GM12878 (cell line): Measurements from ENCODE around the gene ARHGAP26. TPM values are rescaled to one million over a fixed set of nuclear protein-coding genes. Genes with fewer than 3 reads are reported as not detected.

ENCODE experiments used
- ATAC-seq: fragments of 200-7000 bp; cut with Tn5 transposase; 3 replicates; pipeline ENCODE4 v1.9.1; 2020; ENCODE audit warnings: mild to moderate bottlenecking, moderate library complexity
- BruUV-seq: library from RNA; stranded (reverse); fragments of 400-500 nt; replicated peaks from 2 replicates; lab custom pipeline; 2021; lab: Mats Ljungman, UMichigan
- CTCF ChIA-PET: fragments of 300-600 bp; sonication (Branson Sonifier 250); formaldehyde crosslinking; extraction: SDS; loops from one replicate; lab custom pipeline; 2021; ENCODE audit warnings: inconsistent platforms; lab: Yijun Ruan, JAX
- POLR2A ChIA-PET: fragments of 350-600 bp; formaldehyde crosslinking; extraction: SDS; loops from one replicate; lab custom pipeline; 2021; ENCODE audit warnings: inconsistent platforms; lab: Charles Lee
- RAD21 ChIA-PET: fragments of 300-600 bp; sonication (Branson Sonifier 250); formaldehyde crosslinking; loops from one replicate; lab custom pipeline; 2023; ENCODE audit warnings: antibody characterized with exemption; ENCODE audit not compliant: unreplicated experiment; lab: Charles Lee
- SMC1A ChIA-PET: fragments of 300-600 bp; sonication (Branson Sonifier 250); formaldehyde crosslinking; loops from one replicate; lab custom pipeline; 2023; ENCODE audit not compliant: unreplicated experiment, uncharacterized antibody; lab: Charles Lee
- DNase-seq: peaks from one replicate; pipeline ENCODE4 v3.0.0-alpha.2; 2011; ENCODE audit warnings: low read depth, low spot score
- FAIRE-seq: peaks from 3 replicates; lab custom pipeline; 2011; peaks lifted over from hg19 to GRCh38; lab: Jason Lieb, UNC
- H2AFZ ChIP-seq: 2 replicates; pipeline ENCODE4 v1.6.0; 2011; ENCODE audit warnings: low read depth, low read length, control low read depth; ENCODE audit not compliant: control insufficient read depth
- H3K27ac ChIP-seq: 2 replicates; pipeline ENCODE4 v1.5.1; 2011; ENCODE audit warnings: control low read depth; ENCODE audit not compliant: control insufficient read depth, insufficient read depth
- H3K27me3 ChIP-seq, 2 experiments: replicated peaks in 1 of 2; 2 replicates each; pipeline versions ENCODE4 v1.6.0 to v1.6.1; 2011; ENCODE audit warnings: low read length in 1 of 2; ENCODE audit not compliant: control insufficient read depth in 2 of 2, insufficient read depth in 2 of 2
- H3K36me3 ChIP-seq, 2 experiments: 2 replicates each; pipeline ENCODE4 v1.5.1; 2011; ENCODE audit warnings: low read length in 1 of 2; ENCODE audit not compliant: control insufficient read depth in 2 of 2, insufficient read depth in 2 of 2
- H3K4me1 ChIP-seq: 2 replicates; pipeline ENCODE4 v1.6.1; 2011; ENCODE audit warnings: mild to moderate bottlenecking, low read length, moderate library complexity, mixed read lengths; ENCODE audit not compliant: control insufficient read depth, insufficient read depth
- H3K4me2 ChIP-seq: 2 replicates; pipeline ENCODE4 v1.6.0; 2011; ENCODE audit warnings: control low read depth; ENCODE audit not compliant: control insufficient read depth, insufficient read depth
- H3K4me3 ChIP-seq: fragments of 200-600 bp; sonication (generic); 2 replicates; pipeline ENCODE4 v1.5.1; 2016
- H3K79me2 ChIP-seq: 2 replicates; pipeline ENCODE4 v1.6.0; 2011; ENCODE audit warnings: low read length; ENCODE audit not compliant: control insufficient read depth, insufficient read depth
- H3K9ac ChIP-seq: 2 replicates; pipeline ENCODE4 v1.8.0; 2011; ENCODE audit warnings: low read length, control low read depth, mixed read lengths; ENCODE audit not compliant: control insufficient read depth, insufficient read depth
- H3K9me3 ChIP-seq: replicated peaks from 3 replicates; pipeline ENCODE4 v1.5.1; 2011; ENCODE audit warnings: mild to moderate bottlenecking, low read length; ENCODE audit not compliant: control insufficient read depth, insufficient read depth
- H4K20me1 ChIP-seq: 2 replicates; pipeline ENCODE4 v1.6.0; 2011; ENCODE audit not compliant: control insufficient read depth, insufficient read depth
- BACH1 ChIP-seq: fragments of 450-650 bp; IDR thresholded peaks from 2 replicates; pipeline ENCODE4 v1.6.1; 2017; ENCODE audit warnings: mild to moderate bottlenecking, borderline replicate concordance
- BHLHE40 ChIP-seq, 2 experiments: fragments of 450-650 bp in 1 of 2; IDR thresholded peaks; 2 replicates each; pipeline ENCODE4 v1.6.1; 2011 to 2017; ENCODE audit warnings: low read depth in 2 of 2, borderline replicate concordance in 1 of 2, improper control_type of control experiment in 1 of 2, low read length in 1 of 2, mild to moderate bottlenecking in 1 of 2
- CEBPB ChIP-seq, 2 experiments: fragments of 150-350 bp in 1 of 2; IDR thresholded peaks; 2 replicates each; pipeline ENCODE4 v1.6.1; 2012 to 2014; ENCODE audit warnings: low read depth in 2 of 2, low read length in 2 of 2, borderline replicate concordance in 1 of 2, inconsistent platforms in 1 of 2
- CREM ChIP-seq: IDR thresholded peaks from 2 replicates; pipeline ENCODE4 v1.6.1; 2014; ENCODE audit warnings: antibody characterized with exemption, low read depth
- CTCF ChIP-seq, 3 experiments: IDR thresholded peaks in 2 of 3; conservative IDR thresholded peaks in 1 of 3; 2 replicates each; pipeline ENCODE4 v1.5.1; 2011; ENCODE audit warnings: low read depth in 3 of 3, low read length in 3 of 3, mild to moderate bottlenecking in 3 of 3, control low read depth in 2 of 3, moderate library complexity in 2 of 3, inconsistent platforms in 1 of 3, mixed read lengths in 1 of 3; ENCODE audit not compliant: control insufficient read depth in 2 of 3, insufficient read depth in 1 of 3; ENCODE audit errors: extremely low read depth in 1 of 3
- EED ChIP-seq: sonication (generic); IDR thresholded peaks from 2 replicates; pipeline ENCODE4 v1.6.1; 2016; ENCODE audit warnings: antibody characterized with exemption, low read depth
- NR2F1 ChIP-seq: fragments of 450-650 bp; conservative IDR thresholded peaks from 2 replicates; pipeline ENCODE4 v1.6.1; 2017; ENCODE audit warnings: mild to moderate bottlenecking
- POLR2A ChIP-seq: IDR thresholded peaks from 2 replicates; pipeline ENCODE4 v1.6.1; 2011; ENCODE audit warnings: low read depth, mild to moderate bottlenecking, low read length
- RBBP5 ChIP-seq: fragments of 200-600 bp; sonication (generic); conservative IDR thresholded peaks from 2 replicates; pipeline ENCODE4 v1.6.1; 2016
- RUNX3 ChIP-seq: IDR thresholded peaks from 2 replicates; pipeline ENCODE4 v1.6.1; 2012; ENCODE audit warnings: low read length, inconsistent platforms
- SREBF1 ChIP-seq: IDR thresholded peaks from 2 replicates; pipeline ENCODE4 v1.6.1; 2012; ENCODE audit warnings: mild to moderate bottlenecking, low read length
- SUZ12 ChIP-seq: fragments of 200-600 bp; sonication (generic); IDR thresholded peaks from one replicate; pipeline ENCODE4 v1.6.1; 2018; ENCODE audit warnings: antibody characterized with exemption, mild to moderate bottlenecking; ENCODE audit not compliant: unreplicated experiment
- WRNIP1 ChIP-seq: IDR thresholded peaks from 2 replicates; pipeline ENCODE4 v1.6.1; 2011; ENCODE audit warnings: low read depth, low read length, improper control_type of control experiment, borderline replicate concordance
- ZNF217 ChIP-seq: fragments of 450-650 bp; IDR thresholded peaks from 2 replicates; pipeline ENCODE4 v1.6.1; 2017; ENCODE audit warnings: antibody characterized with exemption, mild to moderate bottlenecking
- ZNF592 ChIP-seq: fragments of 450-650 bp; IDR thresholded peaks from 2 replicates; pipeline ENCODE4 v1.6.1; 2017; ENCODE audit warnings: mild to moderate bottlenecking, moderate library complexity
- WGBS: methylation state at CpG from one replicate; pipeline ENCODE4 v1.1.6; 2016; ENCODE audit warnings: low lambda C conversion rate; ENCODE audit not compliant: insufficient replicate concordance, insufficient coverage; ENCODE audit errors: missing lambda C conversion rate; 5-methylcytosine and 5-hydroxymethylcytosine counted together
- in situ Hi-C: fragments of 300-500 bp; cut with MboI; formaldehyde crosslinking; loops from 9 replicates; pipeline ENCODE4 v1.14.3; 2018; ENCODE audit warnings: mixed read lengths
- intact Hi-C: fragments of 100-400 bp; cut with micrococcal nuclease; formaldehyde crosslinking; loops from one replicate; pipeline ENCODE4 v1.14.2; 2022; ENCODE audit not compliant: unreplicated experiment
- polyA plus RNA-seq, 11 experiments: library from polyadenylated mRNA; depleted of rRNA in 4 of 11; unstranded in 6 of 11; stranded (reverse) in 5 of 11; fragments of >200 nt; fragmentation: Nextera tagmentation in 4 of 11; fragmentation: Illumina TruSeq in 1 of 11; extraction: Ambion mirVana in 4 of 11; extraction: Trizol in 1 of 11; gene quantifications; 1 replicate in 1 of 11; 2 replicates in 10 of 11; pipeline versions ENCODE4 v1.2.1 to v1.2.3, GENCODE V29; 2011 to 2016; ENCODE audit warnings: inconsistent platforms in 2 of 11, missing spikeins in 2 of 11, low read depth in 1 of 11
- total RNA-seq, 4 experiments: library from RNA; depleted of rRNA in 3 of 4; stranded (reverse); fragments of >200 nt in 3 of 4; fragmentation: Illumina TruSeq in 1 of 4; extraction: Trizol in 1 of 4; gene quantifications; 2 replicates each; pipeline versions ENCODE4 v1.2.1 to v1.2.3, GENCODE V29; 2013 to 2021

Gene ARHGAP26
- total and polyA plus RNA-seq, 10 of the 15 experiments (the other 5 are each of a cell fraction or from before 2014, with no cell fraction given) = 9.4 to 41.5 (median 19.3) TPM

- TF ChIP-seq ZNF592 (no peak), SREBF1 (no peak), RBBP5 (no peak), CEBPB (IDR thresholded peaks at IDR 0.05; ENCODE audit: borderline replicate concordance in 1 of 2, low read depth in 2 of 2, low read length in 2 of 2) (no peak), POLR2A (no peak), ZNF217 (no peak), EED (no peak), BACH1 (no peak), NR2F1 (no peak), RUNX3 (no peak)
These were observed 364.1 kb downstream of the ARHGAP26 start (continued) for GRCh38 chr5:143134269-143134668.

GRCh38 chr5:143134900-143135299, 364.7 kb downstream of the ARHGAP26 start:
- no peak overlapping the region for H3K9ac ChIP-seq
- no peak overlapping the region for H3K27ac ChIP-seq
- intact Hi-C loops (no loop called here), in situ Hi-C loops (no loop called here)
- no peak overlapping the region for H3K4me3 ChIP-seq
- no peak overlapping the region for H3K4me2 ChIP-seq
- ChIA-PET SMC1A (interaction anchor here (0.7 to 2.9 kb wide), 15 partner anchors 9 to 76 kb away, joined by 3 to 11 read pairs (median 3); no protein-coding TSS in a partner anchor), POLR2A (interaction anchor here (4.7 kb wide), 1 partner anchor 9 kb away, joined by 17 read pairs; no protein-coding TSS in a partner anchor), CTCF (interaction anchor here (2.2 to 2.8 kb wide), 2 partner anchors 10 to 48 kb away, joined by 5 to 14 read pairs; no protein-coding TSS in a partner anchor), RAD21 (interaction anchor here (1.0 to 2.0 kb wide), 5 partner anchors 15 to 94 kb away, joined by 3 to 5 read pairs (median 3); no protein-coding TSS in a partner anchor)
- no peaks in the 10 kb centered on the region for H4K20me1 ChIP-seq
- H3K36me3 ChIP-seq = peaks cover 2 to 5% of the 10 kb centered on the region in 2 experiments; a peak in 3 of 4 replicates
- no peaks in the 10 kb centered on the region for H3K27me3 ChIP-seq
- H3K4me1 ChIP-seq = no peaks in the 10 kb centered on the region
- DNase-seq (no peak), ATAC-seq (peak; percentile 83), FAIRE-seq (no peak)
- no peaks in the 10 kb centered on the region for H3K79me2 ChIP-seq
- H2AFZ ChIP-seq = no peak overlapping the region
- no peaks in the 10 kb centered on the region for H3K9me3 ChIP-seq
- no TSS peak for BruUV-seq
- WGBS = 29% methylated on average over 4 of the region's 4 CpGs
- TF ChIP-seq SUZ12 = no peak
- no peak for TF ChIP-seq WRNIP1
- no peak for TF ChIP-seq CREM
- no peak for TF ChIP-seq CTCF (IDR thresholded peaks at IDR 0.05 in 2 of 3, conservative IDR thresholded peaks at IDR 0.05 in 1 of 3; ENCODE audit: control insufficient read depth in 2 of 3, extremely low read depth in 1 of 3, insufficient read depth in 1 of 3, low read depth in 3 of 3, low read length in 3 of 3)
- peak in 1 of 2 experiments; percentile 10; a peak in 1 of 4 replicates for TF ChIP-seq BHLHE40 (IDR thresholded peaks at IDR 0.05; ENCODE audit: borderline replicate concordance in 1 of 2, low read depth in 2 of 2, low read length in 1 of 2)
